Neuronal stem cell (in vitro differentiated cells): ENCODE results near the gene SHISAL1.
A peak's percentile ranks its signal among the peaks of the same experiment; 100 is the strongest.

Experiments
- DNase-seq: peaks from one replicate; pipeline ENCODE4 v3.0.0-alpha.2; 2013; ENCODE audit warnings: low spot score
- H2AFZ ChIP-seq: one replicate; pipeline ENCODE4 v1.6.1; 2013; ENCODE audit warnings: mild to moderate bottlenecking, low read length, inconsistent platforms
- H2AK5ac ChIP-seq: 2 replicates; pipeline ENCODE4 v1.6.1; 2013; ENCODE audit warnings: low read depth, mild to moderate bottlenecking, inconsistent platforms, low read length, moderate library complexity, mixed read lengths
- H2BK120ac ChIP-seq: 2 replicates; pipeline ENCODE4 v1.6.1; 2013; ENCODE audit warnings: low read depth, mild to moderate bottlenecking, inconsistent platforms, low read length, moderate library complexity, mixed read lengths
- H2BK12ac ChIP-seq: one replicate; pipeline ENCODE4 v1.6.1; 2013; ENCODE audit warnings: low read length, inconsistent platforms
- H2BK15ac ChIP-seq: 2 replicates; pipeline ENCODE4 v1.6.1; 2013; ENCODE audit warnings: mild to moderate bottlenecking, low read length, inconsistent platforms, mixed read lengths
- H2BK5ac ChIP-seq: one replicate; pipeline ENCODE4 v1.6.1; 2013; ENCODE audit warnings: inconsistent platforms, mild to moderate bottlenecking, low read length, moderate library complexity
- H3K14ac ChIP-seq: one replicate; pipeline ENCODE4 v1.6.1; 2013; ENCODE audit warnings: low read length, inconsistent platforms
- H3K18ac ChIP-seq: 2 replicates; pipeline ENCODE4 v1.6.1; 2013; ENCODE audit warnings: low read length, inconsistent platforms
- H3K23ac ChIP-seq: 2 replicates; pipeline ENCODE4 v1.6.1; 2013; ENCODE audit warnings: low read depth, mild to moderate bottlenecking, mixed read lengths, low read length, inconsistent platforms; ENCODE audit not compliant: poor library complexity
- H3K27ac ChIP-seq: replicated peaks from 3 replicates; pipeline ENCODE4 v1.5.1; 2013; ENCODE audit warnings: low read length, inconsistent platforms
- H3K27me3 ChIP-seq, 3 experiments: 2 replicates each; pipeline ENCODE4 v1.6.1; 2013; ENCODE audit warnings: low read length in 3 of 3, mild to moderate bottlenecking in 2 of 3, inconsistent platforms in 1 of 3, low read depth in 1 of 3, mixed read lengths in 1 of 3, moderate library complexity in 1 of 3; ENCODE audit not compliant: control insufficient read depth in 3 of 3, insufficient read depth in 3 of 3
- H3K36me3 ChIP-seq, 2 donors: replicated peaks in 1 of 2; 2 replicates each; pipeline ENCODE4 v1.6.1; 2013; ENCODE audit warnings: low read length in 2 of 2; ENCODE audit not compliant: control insufficient read depth in 2 of 2, insufficient read depth in 2 of 2
- H3K4ac ChIP-seq: 2 replicates; pipeline ENCODE4 v1.6.1; 2013; ENCODE audit warnings: inconsistent platforms, mild to moderate bottlenecking, low read length, moderate library complexity
- H3K4me1 ChIP-seq, 2 donors: 1 replicate in 1 of 2; 2 replicates in 1 of 2; pipeline ENCODE4 v1.6.1; 2013; ENCODE audit warnings: low read length in 2 of 2, low read depth in 1 of 2; ENCODE audit not compliant: control insufficient read depth in 2 of 2, insufficient read depth in 1 of 2
- H3K4me2 ChIP-seq: one replicate; pipeline ENCODE4 v1.6.1; 2013; ENCODE audit warnings: mild to moderate bottlenecking, low read length, inconsistent platforms; ENCODE audit not compliant: insufficient read depth, poor library complexity, severe bottlenecking
- H3K4me3 ChIP-seq, 2 donors: 2 replicates each; pipeline ENCODE4 v1.5.1; 2013; ENCODE audit warnings: low read length in 2 of 2, mild to moderate bottlenecking in 2 of 2, inconsistent platforms in 1 of 2, moderate library complexity in 1 of 2
- H3K79me1 ChIP-seq: one replicate; pipeline ENCODE4 v1.6.1; 2013; ENCODE audit warnings: low read depth, mild to moderate bottlenecking, inconsistent platforms, low read length, moderate library complexity
- H3K9ac ChIP-seq: one replicate; pipeline ENCODE4 v1.6.1; 2013; ENCODE audit warnings: mild to moderate bottlenecking, low read depth, low read length, inconsistent platforms; ENCODE audit not compliant: poor library complexity
- H3K9me3 ChIP-seq, 2 donors: replicated peaks in 1 of 2; 2 replicates each; pipeline versions ENCODE3 to v1.6.1; 2013; ENCODE audit warnings: low read length in 2 of 2, mild to moderate bottlenecking in 2 of 2, inconsistent platforms in 1 of 2, low read depth in 1 of 2, mixed read lengths in 1 of 2, moderate library complexity in 1 of 2; ENCODE audit not compliant: control insufficient read depth in 2 of 2, insufficient read depth in 1 of 2
- H4K8ac ChIP-seq: one replicate; pipeline ENCODE4 v1.6.1; 2013; ENCODE audit warnings: low read depth, mild to moderate bottlenecking, inconsistent platforms, low read length, moderate library complexity
- H4K91ac ChIP-seq: one replicate; pipeline ENCODE4 v1.6.1; 2013; ENCODE audit warnings: low read length, low read depth, mild to moderate bottlenecking, inconsistent platforms; ENCODE audit not compliant: poor library complexity
- WGBS, 2 donors: extraction: QIAGEN DNeasy Blood & Tissue Kit; methylation state at CpG; one replicate each; pipeline ENCODE4 v1.1.7; 2013; ENCODE audit warnings: missing lambda C conversion rate in 2 of 2, mixed read lengths in 1 of 2; ENCODE audit not compliant: insufficient read length in 2 of 2, insufficient replicate concordance in 1 of 2; ENCODE audit errors: extremely low coverage in 2 of 2; 5-methylcytosine and 5-hydroxymethylcytosine counted together

SHISAL1 gene

GRCh38 chr22:44206330-44206645 lies 106.5 kb downstream of the SHISAL1 start:
- no peak for DNase-seq
- Histone ChIP-seq H3K4me1 (peaks cover 0 to 2% of the 10 kb centered on the region in 2 donors), H4K91ac (peak overlapping the region; percentile 53), H3K27ac (no peak overlapping the region), H3K4me2 (no peak overlapping the region), H2BK5ac (peak overlapping the region; percentile 71), H3K9me3 (no peaks in the 10 kb centered on the region), H3K23ac (no peak overlapping the region), H3K4ac (no peak overlapping the region), H3K14ac (no peak overlapping the region), H2BK120ac (peak overlapping the region; percentile 97), H2BK15ac (peak overlapping the region; percentile 98), H3K27me3 (peaks cover 0 to 19% (median 0%) of the 10 kb centered on the region in 3 experiments), H3K4me3 (no peak overlapping the region), H3K9ac (peak overlapping the region; percentile 81), H2AFZ (no peak overlapping the region), H4K8ac (peak overlapping the region; percentile 92), H3K79me1 (peaks cover 2% of the 10 kb centered on the region), H3K18ac (peak overlapping the region; percentile 38), H3K36me3 (no peaks in the 10 kb centered on the region), H2AK5ac (peak overlapping the region; percentile 87), H2BK12ac (peak overlapping the region; percentile 84)
- WGBS, 2 donors: no CpG with 5 or more reads among the region's 9 CpGs

GRCh38 chr22:44205516-44206329 lies 107.0 kb downstream of the SHISAL1 start:
- Histone ChIP-seq H3K14ac (peak overlapping the region; percentile 84), H3K4me3 (peak overlapping the region in 1 of 2 donors; percentile 59), H3K36me3 (no peaks in the 10 kb centered on the region), H2BK12ac (peak overlapping the region; percentile 84), H3K4me2 (no peak overlapping the region), H3K23ac (peak overlapping the region; percentile 52), H3K27me3 (peaks cover 0 to 23% (median 0%) of the 10 kb centered on the region in 3 experiments), H2BK15ac (peak overlapping the region; percentile 98), H3K79me1 (peaks cover 2% of the 10 kb centered on the region), H2AFZ (no peak overlapping the region), H3K18ac (peak overlapping the region; percentile 84), H3K9ac (peak overlapping the region; percentile 81), H2AK5ac (peak overlapping the region; percentile 87), H3K4ac (peak overlapping the region; percentile 23), H4K8ac (peak overlapping the region; percentile 92), H2BK5ac (peak overlapping the region; percentile 71), H4K91ac (peak overlapping the region; percentile 53), H2BK120ac (peak overlapping the region; percentile 97), H3K4me1 (peaks cover 0 to 2% of the 10 kb centered on the region in 2 donors), H3K27ac (no peak overlapping the region), H3K9me3 (no peaks in the 10 kb centered on the region)
- no CpG with 5 or more reads among the region's 16 CpGs for WGBS, 2 donors
- no peak for DNase-seq

GRCh38 chr22:44204739-44205515 lies 107.8 kb downstream of the SHISAL1 start:
- peaks cover 0 to 2% of the 10 kb centered on the region in 2 donors for H3K4me1 ChIP-seq
- peak overlapping the region; percentile 84 for H3K18ac ChIP-seq
- no peaks in the 10 kb centered on the region for H3K9me3 ChIP-seq
- peak overlapping the region; percentile 71 for H2BK5ac ChIP-seq
- H3K27ac ChIP-seq: no peak overlapping the region
- H2BK120ac ChIP-seq: peak overlapping the region; percentile 13
- no peak overlapping the region for H3K4me3 ChIP-seq
- H3K4ac ChIP-seq: no peak overlapping the region
- peaks cover 2% of the 10 kb centered on the region for H3K79me1 ChIP-seq
- H2BK12ac ChIP-seq: peak overlapping the region; percentile 46
- H2BK15ac ChIP-seq: peak overlapping the region; percentile 98
- WGBS, 2 donors: no CpG with 5 or more reads among the region's 16 CpGs
- DNase-seq: no peak
- no peaks in the 10 kb centered on the region for H3K36me3 ChIP-seq
- no peak overlapping the region for H3K4me2 ChIP-seq
- no peak overlapping the region for H2AFZ ChIP-seq
- peaks cover 0 to 27% (median 0%) of the 10 kb centered on the region in 3 experiments for H3K27me3 ChIP-seq
- H4K8ac ChIP-seq: no peak overlapping the region
- H3K14ac ChIP-seq: peak overlapping the region; percentile 84
- H3K9ac ChIP-seq: peak overlapping the region; percentile 30
- no peak overlapping the region for H3K23ac ChIP-seq
- H2AK5ac ChIP-seq: peak overlapping the region; percentile 87
- H4K91ac ChIP-seq: no peak overlapping the region

- Histone ChIP-seq H2BK12ac (no peak overlapping the region), H3K9ac (no peak overlapping the region), H2AFZ (no peak overlapping the region), H2BK5ac (no peak overlapping the region), H3K79me1 (peaks cover 2% of the 10 kb centered on the region), H3K36me3 (no peaks in the 10 kb centered on the region), H3K4me2 (no peak overlapping the region), H2AK5ac (no peak overlapping the region), H3K4me1 (peaks cover 0 to 2% of the 10 kb centered on the region in 2 donors), H4K91ac (no peak overlapping the region), H3K27me3 (peaks cover 0 to 32% (median 0%) of the 10 kb centered on the region in 3 experiments), H4K8ac (no peak overlapping the region), H2BK120ac (no peak overlapping the region), H3K18ac (no peak overlapping the region), H3K14ac (no peak overlapping the region), H3K4ac (no peak overlapping the region), H3K23ac (no peak overlapping the region), H2BK15ac (no peak overlapping the region), H3K9me3 (no peaks in the 10 kb centered on the region), H3K4me3 (no peak overlapping the region), H3K27ac (no peak overlapping the region)
- DNase-seq: no peak
- no CpG with 5 or more reads among the region's 6 CpGs for WGBS, 2 donors
These were observed 109.5 kb downstream of the SHISAL1 start for GRCh38 chr22:44203203-44203602.
